ENCODE measurements around the gene PAK1. TPM values are rescaled to one million over a fixed set of nuclear protein-coding genes. Genes with fewer than 3 reads are reported as not detected.

PAK1 gene
- polyA plus RNA-seq, 3 donors: 83.2 to 99.1 (median 93.4) TPM

DNA sequence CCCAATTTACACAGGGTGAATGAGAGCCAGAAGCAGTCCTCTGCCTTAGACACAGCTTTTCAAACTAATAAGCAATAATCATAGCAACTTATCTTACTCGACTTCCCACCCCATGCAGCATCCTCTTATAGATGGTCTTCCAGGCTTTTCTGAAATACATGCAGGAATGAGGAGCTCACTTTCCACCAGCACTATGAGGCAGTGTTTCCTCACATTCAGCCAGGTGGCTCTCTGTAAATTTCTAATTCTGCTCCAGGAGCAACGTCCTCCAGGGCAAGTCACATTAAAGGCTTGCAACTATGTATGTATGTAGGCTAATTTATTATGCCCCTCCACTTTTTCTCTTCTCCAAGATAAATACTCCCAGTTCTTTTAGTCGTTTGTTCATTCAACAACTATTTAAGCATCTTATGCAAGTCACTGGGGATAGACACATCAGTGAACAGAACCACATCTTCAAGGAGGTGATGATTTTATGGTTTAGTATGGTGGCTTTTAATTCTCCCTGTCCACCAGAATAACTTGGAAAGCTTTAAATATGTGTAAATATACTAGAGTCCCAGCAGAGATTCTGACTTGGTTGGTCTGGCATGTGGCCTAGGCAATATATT lies 59.9 kb downstream of the PAK1 start:
- no peak for DNase-seq (ENCODE audit: extremely low read depth in 1 of 11, low read depth in 9 of 11, low spot score in 4 of 11)

DNA sequence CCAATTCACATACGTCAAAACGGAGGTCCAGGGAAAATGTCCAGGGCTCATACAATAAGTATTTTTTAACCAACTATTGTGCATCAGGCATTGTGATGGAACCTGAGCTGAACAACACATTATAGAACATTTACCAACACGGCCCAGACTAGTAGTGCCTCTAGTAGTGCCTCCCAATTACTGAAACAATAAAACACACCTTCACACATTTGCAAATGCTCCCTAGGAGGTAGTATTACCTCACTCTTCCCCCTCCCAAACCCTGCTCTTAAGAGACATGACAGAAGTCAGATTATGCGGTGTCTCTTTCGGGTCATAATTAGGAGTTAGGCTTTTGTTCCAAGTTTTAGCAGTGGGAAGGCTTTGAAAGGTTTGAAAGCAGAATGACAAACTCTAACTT lies 61.1 kb downstream of the PAK1 start:
- no peak for DNase-seq (ENCODE audit: extremely low read depth in 1 of 11, low read depth in 9 of 11, low spot score in 4 of 11)

DNA sequence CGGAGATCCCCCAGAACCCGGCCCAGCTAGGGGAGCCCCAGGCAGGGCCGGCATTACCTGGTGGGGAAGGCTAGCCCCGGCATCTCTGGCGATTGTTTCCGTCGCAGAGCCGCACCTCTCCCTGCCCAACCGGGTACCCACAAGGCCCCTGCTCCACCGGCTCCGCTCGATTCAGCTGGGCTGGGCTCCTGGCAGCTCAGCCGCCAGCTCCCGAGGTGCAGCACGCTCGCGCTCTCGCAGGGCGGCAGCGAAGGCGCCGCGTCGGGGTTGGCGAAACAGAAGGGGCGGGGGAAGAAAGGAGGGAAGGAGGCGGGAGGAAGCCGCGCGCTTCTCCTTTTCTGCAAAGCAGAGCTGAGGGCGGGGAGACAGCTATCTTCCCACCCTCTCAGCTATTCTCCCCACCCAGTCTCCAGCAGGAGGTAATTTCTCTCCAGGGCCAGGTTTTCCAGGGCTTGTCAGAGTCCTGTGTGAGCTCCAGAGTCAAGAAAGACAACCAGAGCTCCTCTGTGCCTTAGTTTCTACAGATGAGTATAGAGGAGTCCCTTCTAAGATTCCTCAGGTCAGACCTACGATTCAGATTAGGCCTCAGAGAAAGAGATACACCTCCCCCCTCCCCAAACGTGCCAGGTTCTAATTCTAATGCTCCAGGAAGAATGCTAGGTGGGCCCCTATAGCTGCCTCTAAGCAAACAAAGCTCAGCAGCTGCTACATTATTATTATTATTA lies 62.0 kb downstream of the PAK1 start:
- peak; percentile 58 to 83 (median 71) for DNase-seq (ENCODE audit: extremely low read depth in 1 of 11, low read depth in 9 of 11, low spot score in 4 of 11)

DNA sequence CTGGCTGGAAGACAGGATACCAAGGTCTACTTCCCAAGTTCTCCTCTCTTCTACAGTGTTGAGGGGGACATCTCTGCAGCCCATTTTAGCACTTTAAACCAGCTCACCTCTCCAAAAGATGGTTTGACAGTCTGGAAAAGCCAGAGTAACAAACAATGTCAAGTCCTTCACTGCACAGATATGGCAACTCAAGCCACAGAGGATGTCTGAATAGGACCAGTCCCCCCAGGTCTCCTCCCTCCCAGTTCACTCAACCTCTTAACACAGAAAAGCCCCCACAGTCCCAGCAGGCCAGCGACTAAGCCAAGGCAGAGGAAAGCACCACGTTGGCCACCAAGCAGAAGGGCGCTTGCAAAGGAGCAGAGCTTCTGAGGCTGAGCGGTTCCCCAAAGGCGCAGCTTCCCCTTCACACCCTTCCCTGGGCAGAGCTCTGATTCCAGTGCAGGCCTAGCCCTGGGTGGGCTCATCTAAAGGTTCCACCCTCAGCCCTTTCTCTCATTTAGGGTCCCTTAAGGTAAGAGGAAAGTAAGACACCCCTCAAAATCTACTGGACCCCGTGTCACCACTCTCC lies 62.7 kb downstream of the PAK1 start:
- DNase-seq (ENCODE audit: extremely low read depth in 1 of 11, low read depth in 9 of 11, low spot score in 4 of 11): no peak

- DNase-seq (ENCODE audit: extremely low read depth in 1 of 11, low read depth in 9 of 11, low spot score in 4 of 11): no peak
Observed at GRCh38 chr11:77410076-77410827, 63.6 kb downstream of the PAK1 start.

DNA sequence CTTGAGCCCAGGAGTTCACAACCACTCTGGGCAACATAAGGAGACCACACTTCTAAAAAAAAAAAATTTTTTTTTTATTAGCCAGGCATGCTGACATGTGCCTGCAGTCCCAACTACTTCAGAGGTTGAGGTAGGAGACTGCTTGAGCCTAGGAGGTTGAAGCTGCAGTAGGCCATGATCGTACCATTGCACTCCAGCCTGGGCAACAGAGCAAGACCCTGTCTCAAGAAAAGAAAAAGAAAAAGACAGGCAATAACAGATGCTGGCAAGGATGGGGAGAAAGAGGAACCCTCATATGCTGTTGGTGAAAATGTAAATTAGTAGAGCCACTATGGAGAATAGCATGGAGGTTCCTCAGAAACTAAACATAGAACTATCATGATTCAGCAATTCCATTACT lies 64.8 kb downstream of the PAK1 start:
- no peak for DNase-seq (ENCODE audit: extremely low read depth in 1 of 11, low read depth in 9 of 11, low spot score in 4 of 11)

- peak in 2 of 11 donors; percentile 26 to 40 for DNase-seq (ENCODE audit: extremely low read depth in 1 of 11, low read depth in 9 of 11, low spot score in 4 of 11)
Observed at GRCh38 chr11:77407613-77408012, 66.3 kb downstream of the PAK1 start.

DNA sequence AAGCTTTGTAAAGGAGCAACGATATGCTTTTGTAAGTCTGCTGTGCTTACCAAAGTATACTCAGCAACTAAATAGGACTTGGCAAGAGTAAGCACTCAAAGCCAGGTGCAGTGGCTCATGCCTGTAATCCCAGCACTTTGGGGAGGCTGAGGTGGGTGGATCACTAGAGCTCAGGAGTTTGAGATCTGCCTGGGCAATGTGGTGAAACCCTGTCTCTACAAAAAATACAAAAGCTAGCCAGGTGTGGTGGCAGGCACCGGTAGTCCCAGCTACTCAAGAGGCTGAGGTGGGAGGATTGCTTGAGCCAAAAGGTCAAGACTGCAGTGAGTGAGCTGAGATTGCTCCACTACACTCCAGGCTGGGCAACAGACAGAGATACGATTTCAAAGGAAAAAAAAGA lies 67.5 kb downstream of the PAK1 start:
- no peak for DNase-seq (ENCODE audit: extremely low read depth in 1 of 11, low read depth in 9 of 11, low spot score in 4 of 11)

DNA sequence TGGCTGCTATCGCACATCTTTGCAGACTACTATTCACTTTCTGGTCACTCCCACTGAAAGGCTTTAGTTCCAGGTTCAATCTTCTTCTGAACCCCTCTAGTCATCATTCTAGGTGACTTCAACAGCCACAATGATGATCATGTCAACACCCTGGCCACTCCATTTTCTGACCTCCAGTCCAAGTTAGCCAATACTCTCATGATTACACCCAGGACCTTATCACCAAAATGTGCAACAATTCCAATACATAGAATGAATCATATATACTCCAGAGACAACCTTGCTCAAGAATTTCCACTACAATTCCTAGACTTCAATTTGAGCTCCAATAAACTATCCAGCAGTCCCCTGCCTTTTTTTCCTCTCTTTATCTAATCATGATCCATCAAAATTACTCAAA lies 70.7 kb downstream of the PAK1 start:
- no peak for DNase-seq (ENCODE audit: extremely low read depth in 1 of 11, low read depth in 9 of 11, low spot score in 4 of 11)

DNA sequence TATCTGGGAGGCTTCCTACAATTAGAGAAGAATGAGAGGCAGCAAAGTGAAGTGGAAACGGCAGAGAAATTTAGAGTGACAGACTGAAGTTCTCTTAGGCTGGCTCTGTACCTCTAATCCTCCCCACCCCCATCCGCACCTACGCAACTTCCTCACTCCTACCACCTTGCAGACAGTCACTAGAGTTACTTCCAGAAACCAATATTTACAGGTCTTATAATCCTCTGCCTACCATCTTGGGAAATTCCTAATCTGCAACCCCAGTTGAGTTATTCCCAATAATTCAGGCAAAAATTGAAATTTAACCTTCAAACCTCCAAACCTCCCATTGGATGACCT lies 71.7 kb downstream of the PAK1 start:
- no peak for DNase-seq (ENCODE audit: extremely low read depth in 1 of 11, low read depth in 9 of 11, low spot score in 4 of 11)

- peak in 1 of 11 donors; percentile 32 for DNase-seq (ENCODE audit: extremely low read depth in 1 of 11, low read depth in 9 of 11, low spot score in 4 of 11)
Observed at GRCh38 chr11:77401486-77402217, 72.2 kb downstream of the PAK1 start.

DNA sequence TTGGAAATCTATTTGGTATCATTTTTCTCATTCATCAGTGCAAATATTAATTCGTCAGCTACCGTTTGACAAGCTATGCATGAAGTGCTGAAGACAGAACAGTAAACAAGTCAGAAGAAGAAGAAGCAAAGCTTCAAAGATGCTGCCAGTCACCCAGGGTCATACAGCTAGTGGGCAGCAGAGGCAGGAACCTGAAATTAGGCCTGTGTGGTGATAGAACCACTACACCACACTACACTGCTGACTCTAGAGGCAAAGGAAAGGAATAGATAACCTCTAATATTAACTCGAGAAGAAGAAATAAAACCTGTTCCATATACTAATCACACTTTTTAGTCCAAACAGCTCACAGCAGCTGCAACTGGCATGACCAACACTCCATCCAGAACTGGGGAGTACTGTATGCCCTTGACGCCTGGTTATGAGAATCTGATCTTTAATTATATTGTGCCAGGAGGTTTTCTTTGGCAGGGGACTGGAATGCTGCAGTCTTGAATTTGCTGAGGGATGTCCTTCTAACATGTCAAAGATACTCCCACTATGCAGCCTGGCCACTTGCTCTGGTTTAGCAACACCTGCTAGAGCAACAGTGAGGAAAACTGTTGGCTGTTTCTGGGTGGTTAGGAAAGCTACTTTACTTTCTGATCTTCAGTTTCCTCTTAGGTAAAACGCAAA lies 73.0 kb downstream of the PAK1 start:
- DNase-seq (ENCODE audit: extremely low read depth in 1 of 11, low read depth in 9 of 11, low spot score in 4 of 11): peak in 1 of 11 donors; percentile 33

- no peak for DNase-seq (ENCODE audit: extremely low read depth in 1 of 11, low read depth in 9 of 11, low spot score in 4 of 11)
Observed at GRCh38 chr11:77400271-77400670, 73.6 kb downstream of the PAK1 start.

GRCh38 chr11:77397631-77398030 lies 76.3 kb downstream of the PAK1 start:
- no peak for DNase-seq (ENCODE audit: extremely low read depth in 1 of 11, low read depth in 9 of 11, low spot score in 4 of 11)

DNA sequence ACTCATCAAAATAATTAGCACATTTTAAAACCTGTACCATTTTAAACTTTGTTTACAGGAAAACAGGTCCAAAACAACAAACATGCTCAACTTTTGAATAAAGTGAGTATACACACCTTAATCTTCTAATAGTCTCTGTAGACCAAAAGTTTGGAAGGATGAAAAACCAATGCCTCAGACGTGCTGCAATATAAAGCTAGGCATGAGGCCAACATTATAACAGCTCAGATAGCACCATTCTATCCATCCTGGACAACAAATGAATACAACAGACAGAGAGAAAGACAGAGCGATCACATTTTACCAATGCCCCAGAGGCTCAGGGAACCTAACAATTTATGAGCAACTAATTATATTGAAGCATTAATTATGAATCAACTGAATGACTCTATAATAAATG lies 77.0 kb downstream of the PAK1 start:
- DNase-seq (ENCODE audit: extremely low read depth in 1 of 11, low read depth in 9 of 11, low spot score in 4 of 11): no peak

DNA sequence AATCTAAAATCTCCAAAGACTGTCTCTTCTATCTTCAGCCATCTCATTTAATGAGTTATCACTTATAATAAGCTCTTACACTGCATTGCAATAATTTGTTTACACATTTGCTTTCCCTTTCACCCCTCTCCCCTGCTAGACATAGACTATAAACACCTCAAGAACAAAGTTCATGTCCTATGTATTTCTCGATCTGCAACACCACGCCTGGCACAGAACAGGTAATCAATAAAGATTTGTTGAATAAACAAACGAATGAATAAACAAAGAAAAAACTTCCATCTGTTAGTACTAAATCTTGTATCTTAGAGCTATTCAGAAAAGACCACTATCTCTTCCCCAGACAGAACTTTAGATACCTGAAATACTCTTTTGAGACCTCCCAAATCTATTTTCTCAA lies 77.6 kb downstream of the PAK1 start:
- DNase-seq (ENCODE audit: extremely low read depth in 1 of 11, low read depth in 9 of 11, low spot score in 4 of 11): no peak

- no peak for DNase-seq (ENCODE audit: extremely low read depth in 1 of 11, low read depth in 9 of 11, low spot score in 4 of 11)
Observed at GRCh38 chr11:77395460-77396173, 78.3 kb downstream of the PAK1 start.

DNA sequence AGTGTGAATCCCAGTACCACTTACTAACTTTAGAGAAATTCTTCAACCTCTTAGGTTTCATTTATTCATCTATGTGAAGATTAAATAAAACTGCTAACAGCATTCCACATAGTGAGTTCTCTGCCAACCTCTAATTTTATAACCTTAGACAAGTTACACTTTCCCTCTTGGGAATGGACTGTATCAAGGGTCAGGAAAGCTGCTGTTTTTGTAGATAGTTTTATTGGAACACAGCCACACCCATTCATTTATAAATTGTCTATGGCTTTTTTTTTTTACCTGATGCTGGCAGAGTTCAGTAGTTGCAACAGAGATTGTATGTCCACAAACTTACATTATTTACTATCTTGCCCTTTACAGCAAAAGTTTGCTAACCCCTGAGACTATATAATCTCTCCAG lies 81.1 kb downstream of the PAK1 start:
- DNase-seq (ENCODE audit: extremely low read depth in 1 of 11, low read depth in 9 of 11, low spot score in 4 of 11): no peak

All from renal cortex interstitium (tissue), 11 donors.